HepG2 (cell line): ENCODE results near the gene ANKS3. TPM values are rescaled to one million over a fixed set of nuclear protein-coding genes. Genes with fewer than 3 reads are reported as not detected.

Experiments used
- ATAC-seq: fragments of 200-7000 bp; cut with Tn5 transposase; 3 replicates; pipeline ENCODE4 v1.9.1; 2020; ENCODE audit warnings: mild to moderate bottlenecking, moderate library complexity
- BruUV-seq: library from RNA; stranded (reverse); fragments of 400-500 nt; replicated peaks from 2 replicates; lab custom pipeline; 2021; lab: Mats Ljungman, UMichigan
- CTCF ChIA-PET: fragments of 300-600 bp; formaldehyde crosslinking; extraction: SDS; loops from one replicate; lab custom pipeline; 2021; ENCODE audit warnings: low total read pairs, inconsistent platforms, low intra/inter-chr PET ratio; lab: Yijun Ruan, JAX
- POLR2A ChIA-PET: fragments of 350-600 bp; sonication (Branson Sonifier 250); formaldehyde crosslinking; loops from one replicate; lab custom pipeline; 2020; ENCODE audit warnings: antibody characterized with exemption, inconsistent platforms; lab: Yijun Ruan, JAX
- DNase-seq: peaks from one replicate; pipeline ENCODE4 v3.0.0-alpha.2; 2015; ENCODE audit warnings: low spot score
- FAIRE-seq: peaks from 3 replicates; lab custom pipeline; 2011; peaks lifted over from hg19 to GRCh38; lab: Jason Lieb, UNC
- H2AFZ ChIP-seq: one replicate; pipeline ENCODE4 v1.6.1; 2011; ENCODE audit warnings: low read length, inconsistent platforms
- H3K27ac ChIP-seq: fragments of 300-600 bp; 3 replicates; pipeline ENCODE4 v1.8.0; 2011; ENCODE audit warnings: mixed run types, mild to moderate bottlenecking, mixed read lengths, low read length, inconsistent platforms; ENCODE audit not compliant: insufficient read depth; ENCODE audit errors: extremely low read length
- H3K27me3 ChIP-seq, 2 experiments: fragments of 200-600 bp in 1 of 2; 2 replicates in 1 of 2; 3 replicates in 1 of 2; pipeline versions ENCODE4 v1.6.0 to v1.8.0; 2011; ENCODE audit warnings: low read length in 2 of 2, mild to moderate bottlenecking in 2 of 2, moderate library complexity in 2 of 2, inconsistent platforms in 1 of 2; ENCODE audit not compliant: insufficient read depth in 2 of 2, control insufficient read depth in 1 of 2
- H3K36me3 ChIP-seq, 2 experiments: fragments of 200-600 bp in 1 of 2; replicated peaks in 1 of 2; 2 replicates in 1 of 2; 3 replicates in 1 of 2; pipeline versions ENCODE4 v1.5.1 to v1.8.0; 2011; ENCODE audit warnings: low read length in 2 of 2, inconsistent platforms in 1 of 2; ENCODE audit not compliant: insufficient read depth in 2 of 2, control insufficient read depth in 1 of 2
- H3K4me1 ChIP-seq: 2 replicates; pipeline ENCODE4 v1.5.1; 2012; ENCODE audit warnings: low read length, inconsistent platforms; ENCODE audit not compliant: insufficient read depth
- H3K4me2 ChIP-seq: 2 replicates; pipeline ENCODE4 v1.6.0; 2011; ENCODE audit warnings: low read depth, low read length, inconsistent platforms
- H3K4me3 ChIP-seq, 3 experiments: fragments of 200-600 bp in 1 of 3; sonication (generic), shearing (Covaris generic) in 1 of 3; replicated peaks in 1 of 3; 2 replicates each; pipeline ENCODE4 v1.5.1; 2011 to 2016; ENCODE audit warnings: low read length in 3 of 3, inconsistent platforms in 2 of 3, low read depth in 2 of 3, mild to moderate bottlenecking in 2 of 3, control low read depth in 1 of 3, mixed read lengths in 1 of 3; ENCODE audit not compliant: insufficient read depth in 1 of 3
- H3K79me2 ChIP-seq: one replicate; pipeline ENCODE4 v1.6.1; 2011; ENCODE audit warnings: low read length, inconsistent platforms; ENCODE audit not compliant: insufficient read depth
- H3K9ac ChIP-seq: 2 replicates; pipeline ENCODE4 v1.6.0; 2011; ENCODE audit warnings: mild to moderate bottlenecking, low read depth, low read length, inconsistent platforms; ENCODE audit not compliant: insufficient read depth
- H3K9me3 ChIP-seq: 2 replicates; pipeline ENCODE4 v1.5.1; 2012; ENCODE audit warnings: mild to moderate bottlenecking, low read length
- H4K20me1 ChIP-seq: 2 replicates; pipeline ENCODE4 v1.6.0; 2011; ENCODE audit warnings: inconsistent platforms, mild to moderate bottlenecking, low read length, moderate library complexity; ENCODE audit not compliant: insufficient read depth
- HNF4A ChIP-seq: sonication (generic); formaldehyde crosslinking; IDR thresholded peaks from 2 replicates; pipeline ENCODE4 v1.4.0; 2020; ENCODE audit warnings: missing genetic modification reagents
- IRF1 ChIP-seq: sonication (generic); formaldehyde crosslinking; IDR thresholded peaks from 2 replicates; pipeline ENCODE4 v1.4.0; 2020; ENCODE audit warnings: low read depth, mild to moderate bottlenecking, missing genetic modification reagents
- KDM4B ChIP-seq: sonication (generic); formaldehyde crosslinking; IDR thresholded peaks from 2 replicates; pipeline ENCODE4 v1.4.0; 2020; ENCODE audit warnings: missing genetic modification reagents
- MBNL3 ChIP-seq: fragments of 250-450 bp; sonication (Bioruptor Pico); conservative IDR thresholded peaks from 2 replicates; pipeline ENCODE4 v1.8.0; 2022; ENCODE audit warnings: mild to moderate bottlenecking, inconsistent platforms
- PHF21A ChIP-seq: sonication (generic); formaldehyde crosslinking; IDR thresholded peaks from 2 replicates; pipeline ENCODE4 v1.5.0; 2020; ENCODE audit warnings: mild to moderate bottlenecking, missing genetic modification reagents
- REPIN1 ChIP-seq: sonication (generic); formaldehyde crosslinking; IDR thresholded peaks from 2 replicates; pipeline ENCODE4 v1.8.0; 2022; ENCODE audit warnings: missing genetic modification reagents, low read depth, mild to moderate bottlenecking, borderline replicate concordance
- TP53 ChIP-seq: sonication (generic); formaldehyde crosslinking; conservative IDR thresholded peaks from 2 replicates; pipeline ENCODE4 v1.4.0; 2020; ENCODE audit warnings: missing genetic modification reagents
- ZNF292 ChIP-seq: sonication (generic); formaldehyde crosslinking; IDR thresholded peaks from 2 replicates; pipeline ENCODE4 v1.8.1; 2022; ENCODE audit warnings: mild to moderate bottlenecking, low read depth, missing genetic modification reagents, borderline replicate concordance
- WGBS: methylation state at CpG from one replicate; pipeline ENCODE4 v1.1.6; 2017; ENCODE audit warnings: low lambda C conversion rate; 5-methylcytosine and 5-hydroxymethylcytosine counted together
- in situ Hi-C: cut with HindIII; loops from 2 replicates; pipeline ENCODE4 v1.10.0; 2017; ENCODE audit warnings: low pct_unique_long_range_greater_than_20kb; ENCODE audit not compliant: extremely low pct_ligation_motif_present
- intact Hi-C: fragments of 100-400 bp; cut with micrococcal nuclease; formaldehyde crosslinking; loops from one replicate; pipeline ENCODE4 v1.10.0; 2022; ENCODE audit not compliant: unreplicated experiment
- polyA plus RNA-seq, 8 experiments: library from polyadenylated mRNA; depleted of rRNA in 3 of 8; stranded (reverse) in 7 of 8; unstranded in 1 of 8; fragments of >200 nt; fragmentation: Illumina TruSeq in 4 of 8; extraction: Trizol in 4 of 8; gene quantifications; 2 replicates each; pipeline versions ENCODE4 v1.2.1 to v1.2.3, GENCODE V29; 2011 to 2016; ENCODE audit warnings: low read depth in 4 of 8, missing spikeins in 1 of 8, mixed read lengths in 1 of 8; ENCODE audit not compliant: insufficient read depth in 1 of 8
- total RNA-seq, 5 experiments: library from RNA; depleted of rRNA; stranded (reverse); fragments of >200 nt; fragmentation: Illumina TruSeq; extraction: Trizol; gene quantifications; 2 replicates each; pipeline ENCODE4 v1.2.3, GENCODE V29; 2016; ENCODE audit warnings: low read depth in 1 of 5
- TF ChIP-seq, protein P1 (sequence below): sonication (generic); formaldehyde crosslinking; IDR thresholded peaks from 2 replicates; pipeline ENCODE4 v1.8.1; 2023; ENCODE audit warnings: mild to moderate bottlenecking, missing genetic modification reagents

The ANKS3 gene
- total and polyA plus RNA-seq, 2 of the 13 experiments (the other 11 are each of a cell fraction or from before 2014, with no cell fraction given), result 11.4 to 15.9 TPM

DNA sequence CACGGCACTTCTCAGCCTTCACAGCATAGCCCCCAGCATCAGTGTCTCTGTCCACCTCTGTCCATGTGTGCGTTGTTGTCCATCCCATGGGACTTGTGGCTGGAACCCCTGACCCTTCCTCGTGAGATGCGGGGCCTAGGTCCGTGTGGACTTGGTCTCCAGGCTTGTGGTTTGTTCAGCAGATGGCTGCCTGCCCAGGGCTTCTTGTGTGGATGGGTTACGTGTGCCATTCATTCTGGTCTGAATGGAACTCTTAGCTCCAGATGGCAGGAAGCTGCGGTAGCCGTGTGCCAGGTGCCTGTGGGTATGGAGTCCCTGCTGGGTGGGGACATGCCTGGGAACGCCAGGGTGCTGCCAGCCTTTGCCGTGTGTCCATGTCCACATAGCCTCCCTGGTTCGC, 72.4 kb downstream of the ANKS3 start:
- DNase-seq (no peak), ATAC-seq (no peak), FAIRE-seq (no peak)
- no peak overlapping the region for H3K4me3 ChIP-seq
- no peak overlapping the region for H3K9ac ChIP-seq
- BruUV-seq, result no TSS peak
- no peak for TF ChIP-seq PHF21A
- no peak for TF ChIP-seq TP53 (CRISPR knock-in tag)
- TF ChIP-seq MBNL3 (CRISPR knock-in tag), result no peak
- TF ChIP-seq ZNF292 (CRISPR knock-in tag), result no peak
- TF ChIP-seq HNF4A, result no peak
- TF ChIP-seq, protein P1, sequence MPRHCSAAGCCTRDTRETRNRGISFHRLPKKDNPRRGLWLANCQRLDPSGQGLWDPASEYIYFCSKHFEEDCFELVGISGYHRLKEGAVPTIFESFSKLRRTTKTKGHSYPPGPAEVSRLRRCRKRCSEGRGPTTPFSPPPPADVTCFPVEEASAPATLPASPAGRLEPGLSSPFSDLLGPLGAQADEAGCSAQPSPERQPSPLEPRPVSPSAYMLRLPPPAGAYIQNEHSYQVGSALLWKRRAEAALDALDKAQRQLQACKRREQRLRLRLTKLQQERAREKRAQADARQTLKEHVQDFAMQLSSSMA (CRISPR knock-in tag), result no peak
- TF ChIP-seq REPIN1 (CRISPR knock-in tag), result no peak
- no peak for TF ChIP-seq KDM4B (CRISPR knock-in tag)
- no peak for TF ChIP-seq IRF1 (CRISPR knock-in tag)
- peak overlapping the region; percentile 68 for H3K27ac ChIP-seq
- no peak overlapping the region for H3K4me2 ChIP-seq
- CTCF ChIA-PET, result no interaction called here
- intact Hi-C loops (no loop called here), in situ Hi-C loops (loop anchor here (5.0 kb wide), 1 partner anchor 44 kb away; no protein-coding TSS in a partner anchor)
- peaks cover 5% of the 10 kb centered on the region for H3K79me2 ChIP-seq
- no peaks in the 10 kb centered on the region for H4K20me1 ChIP-seq
- no peaks in the 10 kb centered on the region for H3K9me3 ChIP-seq
- no peak overlapping the region for H2AFZ ChIP-seq
- no peaks in the 10 kb centered on the region for H3K27me3 ChIP-seq
- POLR2A ChIA-PET, result interaction anchor here (0.7 to 1.6 kb wide), 2 partner anchors 32 to 41 kb away, joined by 3 read pairs; no protein-coding TSS in a partner anchor
- peaks cover 85% of the 10 kb centered on the region for H3K4me1 ChIP-seq
- 99% methylated on average over 10 of the region's 11 CpGs for WGBS
- peaks cover 15 to 18% of the 10 kb centered on the region in 2 experiments; a peak in 4 of 5 replicates for H3K36me3 ChIP-seq
